ENCODE measurements around the gene ZNF248. TPM values are rescaled to one million over a fixed set of nuclear protein-coding genes. Genes with fewer than 3 reads are reported as not detected.

The ZNF248 gene
- total RNA-seq, 5 donors from 2014 or later (not counting 1 experiment from before 2014, with no cell fraction given), result 7.0 to 15.6 (median 13.4) TPM

Other genes with a start within 250 kb of the ZNF248 start
- gene ZNF25, start 119.0 kb upstream of the ZNF248 start, total RNA-seq, result 1 to 10 TPM; 8.0 to 9.3 (median 8.3) TPM
- gene ZNF33A, start 153.1 kb upstream of the ZNF248 start, total RNA-seq, result 10 to 100 TPM; 39.5 to 59.6 (median 55.0) TPM
- gene ZNF37A, start 236.7 kb upstream of the ZNF248 start, total RNA-seq, result 10 to 100 TPM; 15.9 to 23.8 (median 22.6) TPM

Data from T-cell (primary cell).